HG03354 (cell line): ENCODE measurements around the gene NCLN.

Experiments used
- ATAC-seq: cut with Tn5 transposase; IDR thresholded peaks from one replicate; pipeline ENCODE4 v1.9.1; 2021; ENCODE audit warnings: mild to moderate bottlenecking; ENCODE audit not compliant: unreplicated experiment, poor library complexity, severe bottlenecking

Gene NCLN

GRCh38 chr19:3243819-3244700 is 58.3 kb downstream of the NCLN start:
- no peak for ATAC-seq

GRCh38 chr19:3245050-3245449 is 59.3 kb downstream of the NCLN start:
- ATAC-seq, result no peak

GRCh38 chr19:3248728-3249326 is 63.1 kb downstream of the NCLN start:
- no peak for ATAC-seq

GRCh38 chr19:3249408-3249807 is 63.7 kb downstream of the NCLN start:
- no peak for ATAC-seq

- no peak for ATAC-seq
Observed at GRCh38 chr19:3250675-3251074, 64.9 kb downstream of the NCLN start.

GRCh38 chr19:3251229-3251628 is 65.5 kb downstream of the NCLN start:
- ATAC-seq, result no peak

GRCh38 chr19:3252650-3253049 is 66.9 kb downstream of the NCLN start:
- ATAC-seq, result no peak

GRCh38 chr19:3253270-3253669 is 67.5 kb downstream of the NCLN start:
- ATAC-seq, result no peak

- ATAC-seq, result no peak
Observed at GRCh38 chr19:3254520-3254919, 68.8 kb downstream of the NCLN start.

GRCh38 chr19:3257071-3257470 is 71.3 kb downstream of the NCLN start:
- no peak for ATAC-seq
